Upper lobe of left lung (tissue), 6 donors: ENCODE data around the gene MIER3. TPM values are rescaled to one million over a fixed set of nuclear protein-coding genes. Genes with fewer than 3 reads are reported as not detected.

Source experiments
- ATAC-seq, 2 donors: fragments of 200-7000 bp; cut with Tn5 transposase; one replicate each; pipeline ENCODE4 v1.9.1; 2022; ENCODE audit warnings: mild to moderate bottlenecking in 2 of 2, moderate library complexity in 2 of 2; ENCODE audit not compliant: low FRiP score in 2 of 2
- DNase-seq, 2 donors: peaks; one replicate each; pipeline ENCODE4 v3.0.0-alpha.2; 2019 to 2020
- H3K27ac ChIP-seq, 4 donors: fragments of 200-600 bp; sonication (generic); one replicate each; pipeline ENCODE4 v1.5.1; 2016 to 2019
- H3K27me3 ChIP-seq, 4 donors: fragments of 200-600 bp; sonication (generic); one replicate each; pipeline ENCODE4 v1.5.1; 2017 to 2019
- H3K36me3 ChIP-seq, 4 donors: fragments of 200-600 bp; sonication (generic); one replicate each; pipeline ENCODE4 v1.5.1; 2016 to 2019
- H3K4me1 ChIP-seq, 4 donors: fragments of 200-600 bp; sonication (generic); one replicate each; pipeline ENCODE4 v1.5.1; 2018 to 2019
- H3K4me3 ChIP-seq, 4 donors: fragments of 200-600 bp; sonication (generic); one replicate each; pipeline ENCODE4 v1.5.1; 2017 to 2019; ENCODE audit warnings: mild to moderate bottlenecking in 2 of 4, moderate library complexity in 1 of 4
- H3K9me3 ChIP-seq, 4 donors: fragments of 200-600 bp; sonication (generic); one replicate each; pipeline ENCODE4 v1.5.1; 2018 to 2019
- CTCF ChIP-seq, 6 experiments: fragments of 450-650 bp in 4 of 6; fragments of 200-600 bp in 2 of 6; sonication (generic) in 2 of 6; IDR thresholded peaks; one replicate each; pipeline ENCODE4 v1.5.1; 2016 to 2019; ENCODE audit warnings: antibody characterized with exemption in 6 of 6
- EP300 ChIP-seq, 4 donors: sonication (generic); formaldehyde crosslinking; IDR thresholded peaks; one replicate each; pipeline ENCODE4 v1.5.1; 2017; ENCODE audit warnings: antibody characterized with exemption in 4 of 4, control low read depth in 2 of 4
- POLR2A ChIP-seq, 4 donors: fragments of 450-650 bp; IDR thresholded peaks; one replicate each; pipeline ENCODE4 v1.5.1; 2016 to 2017; ENCODE audit warnings: antibody characterized with exemption in 4 of 4, mild to moderate bottlenecking in 2 of 4
- POLR2AphosphoS5 ChIP-seq, 2 donors: sonication (generic); formaldehyde crosslinking; IDR thresholded peaks; one replicate each; pipeline ENCODE4 v1.5.1; 2017; ENCODE audit warnings: antibody characterized with exemption in 2 of 2
- WGBS, 2 donors: methylation state at CpG; one replicate each; pipeline ENCODE4 v1.1.5; 2017 to 2018; 5-methylcytosine and 5-hydroxymethylcytosine counted together
- total RNA-seq, 6 donors: library from RNA; depleted of rRNA in 4 of 6; stranded (reverse); fragments of >200 nt in 4 of 6; gene quantifications; one replicate each; pipeline versions ENCODE4 v1.1.0 to v1.2.1, GENCODE V29; 2016 to 2021
- donor health status: DM: no; HTN: no; CAD: no; lungs with moderate emphysema.
- donor health status: DM: no; HTN: yes; CAD: no; lungs with severe emphysema.

The MIER3 gene
- total RNA-seq, 6 donors from 2014 or later, result 11.3 to 20.5 (median 12.6) TPM

DNA sequence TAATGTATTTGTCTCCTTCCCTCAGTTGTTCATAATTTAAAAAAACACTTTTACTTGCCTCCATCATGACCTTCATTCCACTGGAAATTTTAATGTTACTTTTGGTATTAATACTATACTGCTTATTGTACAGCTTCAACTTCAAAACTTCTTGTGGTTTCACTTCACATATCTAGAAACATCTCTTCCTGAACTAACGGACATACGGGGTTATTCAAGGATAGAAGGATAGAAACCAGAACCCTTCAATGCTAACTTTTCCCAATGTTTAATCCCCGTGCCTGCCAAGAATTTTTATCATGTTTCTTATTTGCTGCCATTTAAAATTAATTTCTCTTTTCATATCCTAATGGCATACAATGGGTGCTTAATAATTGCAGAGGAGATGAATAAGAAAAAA, 78.9 kb downstream of the MIER3 start:
- H3K27me3 ChIP-seq, result no peaks in the 10 kb centered on the region
- WGBS, 2 donors, result 41 to 58% methylated on average over 3 of the region's 3 CpGs
- H3K36me3 ChIP-seq, result peaks cover 6 to 86% (median 29%) of the 10 kb centered on the region in 4 donors

DNA sequence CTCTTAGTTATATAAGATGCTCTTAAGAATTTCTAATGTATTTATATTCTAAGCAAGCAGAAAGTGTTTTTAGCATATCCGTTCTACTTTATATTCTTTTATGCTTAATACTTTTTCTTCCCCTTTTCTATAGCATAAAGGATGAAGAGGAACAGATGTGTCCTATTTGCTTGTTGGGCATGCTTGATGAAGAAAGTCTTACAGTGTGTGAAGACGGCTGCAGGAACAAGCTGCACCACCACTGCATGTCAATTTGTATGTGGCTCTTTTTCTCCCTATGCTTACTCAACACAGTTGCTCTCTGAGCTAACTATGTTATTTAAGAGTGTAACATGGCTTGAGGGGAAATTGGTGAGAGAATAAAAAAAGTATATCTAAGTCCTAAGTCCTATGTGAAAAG, 80.1 kb downstream of the MIER3 start:
- Histone ChIP-seq H3K27me3 (no peaks in the 10 kb centered on the region), H3K27ac (no peak overlapping the region), H3K9me3 (no peaks in the 10 kb centered on the region), H3K4me3 (no peak overlapping the region), H3K4me1 (no peaks in the 10 kb centered on the region), H3K36me3 (peaks cover 11 to 84% (median 29%) of the 10 kb centered on the region in 4 donors)
- DNase-seq, result no peak
- TF ChIP-seq POLR2AphosphoS5 (IDR thresholded peaks at IDR 0.05) (no peak), POLR2A (IDR thresholded peaks at IDR 0.05) (no peak), CTCF (IDR thresholded peaks at IDR 0.05) (no peak), EP300 (IDR thresholded peaks at IDR 0.05) (no peak)
- WGBS, 2 donors, result 68 to 82% methylated on average over 2 of the region's 2 CpGs
- no peak for ATAC-seq

More for the DNA sequence above, 78.9 kb downstream of the MIER3 start:
- H3K9me3 ChIP-seq, result no peaks in the 10 kb centered on the region
- TF ChIP-seq CTCF (IDR thresholded peaks at IDR 0.05) (no peak), POLR2AphosphoS5 (IDR thresholded peaks at IDR 0.05) (no peak), POLR2A (IDR thresholded peaks at IDR 0.05) (no peak), EP300 (IDR thresholded peaks at IDR 0.05) (no peak)
- no peak for ATAC-seq
- no peak overlapping the region for H3K27ac ChIP-seq
- no peaks in the 10 kb centered on the region for H3K4me1 ChIP-seq
- no peak overlapping the region for H3K4me3 ChIP-seq
- no peak for DNase-seq

Other genes starting within 250 kb of the MIER3 start
- 10 to 100 TPM; 10.9 to 29.2 (median 23.3) TPM for gene MAP3K1, start 136.6 kb downstream of the MIER3 start, total RNA-seq
- 10 to 100 TPM in 2 of 6 donors, 1 to 10 TPM in 3, under 1 TPM in 1; 0.67 to 25.1 (median 9.4) TPM for gene SETD9, start 42.5 kb downstream of the MIER3 start, total RNA-seq
- 100 to 1,000 TPM in 2 of 6 donors, 10 to 100 TPM in 4; 50.0 to 131 (median 55.3) TPM for gene GPBP1, start 221.9 kb upstream of the MIER3 start, total RNA-seq